H9 (cell line): ENCODE measurements around the gene ZSWIM6. TPM values are rescaled to one million over a fixed set of nuclear protein-coding genes. Genes with fewer than 3 reads are reported as not detected.

ENCODE experiments used
- DNase-seq: peaks from one replicate; pipeline ENCODE4 v3.0.0-alpha.2; 2017
- H2AFZ ChIP-seq: one replicate; pipeline ENCODE4 v1.6.1; 2013; ENCODE audit warnings: mild to moderate bottlenecking, low read length, control low read depth, moderate library complexity
- H2AK5ac ChIP-seq: 2 replicates; pipeline ENCODE4 v1.6.1; 2013; ENCODE audit warnings: low read length, control low read depth, mixed read lengths; ENCODE audit not compliant: insufficient read length
- H2BK120ac ChIP-seq: one replicate; pipeline ENCODE4 v1.6.1; 2013; ENCODE audit warnings: low read depth, mild to moderate bottlenecking, low read length, control low read depth, inconsistent platforms; ENCODE audit not compliant: poor library complexity, severe bottlenecking
- H2BK12ac ChIP-seq: 2 replicates; pipeline ENCODE4 v1.6.1; 2013; ENCODE audit warnings: low read length, control low read depth, mixed read lengths, low read depth; ENCODE audit not compliant: insufficient read length
- H2BK15ac ChIP-seq: 2 replicates; pipeline ENCODE4 v1.6.1; 2013; ENCODE audit warnings: low read depth, low read length, control low read depth
- H2BK20ac ChIP-seq: one replicate; pipeline ENCODE4 v1.6.1; 2013; ENCODE audit warnings: low read depth, mild to moderate bottlenecking, low read length, control low read depth, inconsistent platforms; ENCODE audit not compliant: poor library complexity, severe bottlenecking
- H2BK5ac ChIP-seq: 2 replicates; pipeline ENCODE4 v1.6.1; 2013; ENCODE audit warnings: low read length, control low read depth, mixed read lengths; ENCODE audit not compliant: insufficient read length
- H3K14ac ChIP-seq: 2 replicates; pipeline ENCODE4 v1.6.1; 2013; ENCODE audit warnings: low read length, control low read depth; ENCODE audit not compliant: insufficient read depth
- H3K18ac ChIP-seq: 2 replicates; pipeline ENCODE4 v1.6.1; 2013; ENCODE audit warnings: low read depth, mild to moderate bottlenecking, mixed read lengths, low read length, control low read depth; ENCODE audit not compliant: insufficient read length
- H3K23ac ChIP-seq: 2 replicates; pipeline ENCODE4 v1.6.1; 2013; ENCODE audit warnings: low read length, control low read depth, mixed read lengths, low read depth; ENCODE audit not compliant: insufficient read length
- H3K23me2 ChIP-seq: 2 replicates; pipeline ENCODE4 v1.6.1; 2013; ENCODE audit warnings: low read depth, mild to moderate bottlenecking, mixed read lengths, low read length, control low read depth; ENCODE audit not compliant: insufficient read length, poor library complexity, severe bottlenecking
- H3K27ac ChIP-seq: 2 replicates; pipeline ENCODE4 v1.5.1; 2013; ENCODE audit warnings: low read length, control low read depth, mixed read lengths, low read depth; ENCODE audit not compliant: insufficient read length
- H3K27me3 ChIP-seq: 2 replicates; pipeline ENCODE4 v1.6.1; 2013; ENCODE audit warnings: low read length, control low read depth, inconsistent platforms; ENCODE audit not compliant: insufficient read depth
- H3K4ac ChIP-seq: 2 replicates; pipeline ENCODE4 v1.6.1; 2013; ENCODE audit warnings: low read depth, mild to moderate bottlenecking, control low read depth, inconsistent platforms, low read length, moderate library complexity
- H3K4me1 ChIP-seq: 2 replicates; pipeline ENCODE4 v1.6.1; 2013; ENCODE audit warnings: low read length, control low read depth, inconsistent platforms; ENCODE audit not compliant: insufficient read depth
- H3K4me2 ChIP-seq: 2 replicates; pipeline ENCODE4 v1.6.1; 2013; ENCODE audit warnings: low read length, control low read depth, mixed read lengths; ENCODE audit not compliant: insufficient read length, insufficient read depth
- H3K56ac ChIP-seq: 2 replicates; pipeline ENCODE4 v1.6.1; 2013; ENCODE audit warnings: low read depth, mild to moderate bottlenecking, mixed read lengths, low read length, control low read depth; ENCODE audit not compliant: insufficient read length
- H3K79me1 ChIP-seq: 2 replicates; pipeline ENCODE4 v1.6.1; 2013; ENCODE audit warnings: low read depth, mild to moderate bottlenecking, moderate library complexity, low read length, control low read depth, inconsistent platforms; ENCODE audit not compliant: insufficient read depth, poor library complexity, severe bottlenecking
- H3K79me2 ChIP-seq: 2 replicates; pipeline ENCODE4 v1.6.1; 2013; ENCODE audit warnings: low read length, control low read depth, inconsistent platforms; ENCODE audit not compliant: insufficient read depth
- H3K9ac ChIP-seq: 2 replicates; pipeline ENCODE4 v1.6.1; 2013; ENCODE audit warnings: low read length, control low read depth, mixed read lengths; ENCODE audit not compliant: insufficient read length; ENCODE audit errors: extremely low read depth
- H3K9me3 ChIP-seq: one replicate; pipeline ENCODE4 v1.6.1; 2013; ENCODE audit warnings: low read depth, low read length, inconsistent platforms; ENCODE audit not compliant: control insufficient read depth
- H3T11ph ChIP-seq: one replicate; pipeline ENCODE4 v1.6.1; 2013; ENCODE audit warnings: mild to moderate bottlenecking, low read length, control low read depth, inconsistent platforms
- H4K20me1 ChIP-seq: one replicate; pipeline ENCODE4 v1.6.1; 2013; ENCODE audit not compliant: control insufficient read depth, insufficient read length, insufficient read depth
- H4K5ac ChIP-seq: 2 replicates; pipeline ENCODE4 v1.6.1; 2013; ENCODE audit warnings: low read depth, mild to moderate bottlenecking, mixed read lengths, low read length, control low read depth; ENCODE audit not compliant: insufficient read length
- H4K8ac ChIP-seq: replicated peaks from 2 replicates; pipeline ENCODE4 v1.6.1; 2013; ENCODE audit warnings: low read length, control low read depth, mixed read lengths, low read depth; ENCODE audit not compliant: insufficient read length
- H4K91ac ChIP-seq: 2 replicates; pipeline ENCODE4 v1.6.1; 2013; ENCODE audit warnings: low read depth, mild to moderate bottlenecking, moderate library complexity, mixed read lengths, low read length, control low read depth; ENCODE audit not compliant: insufficient read length
- H3K27ac Mint-ChIP-seq, 3 experiments: 2 replicates in 2 of 3; 3 replicates in 1 of 3; pipeline ENCODE4 v1.8.0; 2020 to 2021; ENCODE audit warnings: mixed read lengths in 3 of 3, mild to moderate bottlenecking in 1 of 3, moderate library complexity in 1 of 3
- H3K27me3 Mint-ChIP-seq: 2 replicates; pipeline ENCODE4 v1.8.0; 2021; ENCODE audit warnings: low read depth, mild to moderate bottlenecking, moderate library complexity, mixed read lengths
- H3K36me3 Mint-ChIP-seq, 3 experiments: 2 replicates in 2 of 3; 3 replicates in 1 of 3; pipeline ENCODE4 v1.8.0; 2020 to 2021; ENCODE audit warnings: low read depth in 3 of 3, mixed read lengths in 3 of 3; ENCODE audit not compliant: insufficient read depth in 1 of 3
- H3K4me1 Mint-ChIP-seq, 2 experiments: 2 replicates each; pipeline ENCODE4 v1.8.0; 2020; ENCODE audit warnings: mixed read lengths in 2 of 2
- H3K4me3 Mint-ChIP-seq, 2 experiments: 2 replicates in 1 of 2; 3 replicates in 1 of 2; pipeline ENCODE4 v1.8.0; 2020 to 2021; ENCODE audit warnings: mild to moderate bottlenecking in 2 of 2, mixed read lengths in 2 of 2, moderate library complexity in 1 of 2
- H3K9me3 Mint-ChIP-seq, 2 experiments: 2 replicates in 1 of 2; 3 replicates in 1 of 2; pipeline ENCODE4 v1.8.0; 2020; ENCODE audit warnings: mild to moderate bottlenecking in 2 of 2, mixed read lengths in 2 of 2, moderate library complexity in 1 of 2
- CTCF ChIP-seq: fragments of 200-600 bp; sonication (generic); conservative IDR thresholded peaks from 3 replicates; pipeline ENCODE4 v1.8.0; 2021; ENCODE audit warnings: antibody characterized with exemption, mild to moderate bottlenecking
- WGBS: extraction: QIAGEN DNeasy Blood & Tissue Kit; methylation state at CpG from one replicate; pipeline ENCODE4 v1.1.7; 2013; ENCODE audit warnings: missing lambda C conversion rate, low lambda C conversion rate, mixed read lengths; ENCODE audit not compliant: insufficient read length; ENCODE audit errors: extremely low coverage; 5-methylcytosine and 5-hydroxymethylcytosine counted together
- total RNA-seq: library from RNA; stranded (reverse); gene quantifications from 2 replicates; pipeline ENCODE4 v1.2.1, GENCODE V29; 2021

ZSWIM6 gene
- total RNA-seq, 1 experiment from 2014 or later, result 11.5 TPM

GRCh38 chr5:61435368-61435767 lies 103.3 kb downstream of the ZSWIM6 start:
- Histone ChIP-seq H2BK5ac (no peak overlapping the region), H3K79me1 (peaks cover 2% of the 10 kb centered on the region), H2BK12ac (no peak overlapping the region), H3K27me3 (no peaks in the 10 kb centered on the region), H3T11ph (no peak overlapping the region), H4K5ac (no peak overlapping the region), H3K9me3 (no peaks in the 10 kb centered on the region), H2AK5ac (no peak overlapping the region), H3K4ac (no peak overlapping the region), H3K4me1 (peaks cover 6% of the 10 kb centered on the region; the same call in 1 of the 2 replicates), H4K91ac (no peak overlapping the region), H2BK120ac (no peak overlapping the region), H3K56ac (no peak overlapping the region), H3K4me2 (no peak overlapping the region), H3K9ac (no peak overlapping the region), H3K18ac (no peak overlapping the region), H2BK20ac (no peak overlapping the region), H3K23ac (no peak overlapping the region), H3K79me2 (no peaks in the 10 kb centered on the region; the same call in 1 of the 2 replicates), H4K20me1 (no peaks in the 10 kb centered on the region), H3K14ac (no peak overlapping the region), H4K8ac (no peak overlapping the region), H3K23me2 (no peaks in the 10 kb centered on the region), H3K27ac (no peak overlapping the region), H2AFZ (no peak overlapping the region), H2BK15ac (no peak overlapping the region)
- no peak overlapping the region for H3K4me3 Mint-ChIP-seq
- no peak for DNase-seq
- peaks cover 0 to 4% (median 0%) of the 10 kb centered on the region in 3 experiments; a peak in 3 of 7 replicates for H3K36me3 Mint-ChIP-seq
- TF ChIP-seq CTCF, result no peak
- H3K27me3 Mint-ChIP-seq, result no peaks in the 10 kb centered on the region
- peaks cover 13% of the 10 kb centered on the region in 2 experiments for H3K4me1 Mint-ChIP-seq
- no peak overlapping the region for H3K27ac Mint-ChIP-seq
- peaks cover 0 to 7% of the 10 kb centered on the region in 2 experiments; a peak in 2 of 5 replicates for H3K9me3 Mint-ChIP-seq
- no CpG with 5 or more reads among the region's 2 CpGs for WGBS
